Vagina (tissue), 2 donors: ENCODE measurements around the gene BAIAP2L1.

Experiments
- CTCF ChIP-seq, 3 experiments: fragments of 450-650 bp in 2 of 3; fragments of 200-600 bp in 1 of 3; sonication (generic) in 1 of 3; IDR thresholded peaks; one replicate each; pipeline ENCODE4 v1.5.1; 2017 to 2019; ENCODE audit warnings: antibody characterized with exemption in 3 of 3, mild to moderate bottlenecking in 2 of 3, moderate library complexity in 2 of 3
- POLR2A ChIP-seq, 2 donors: fragments of 450-650 bp; IDR thresholded peaks; one replicate each; pipeline ENCODE4 v1.6.1; 2017; ENCODE audit warnings: antibody characterized with exemption in 2 of 2, mild to moderate bottlenecking in 2 of 2, moderate library complexity in 2 of 2
- POLR2AphosphoS5 ChIP-seq, 2 donors: sonication (generic); formaldehyde crosslinking; IDR thresholded peaks; one replicate each; pipeline ENCODE4 v1.9.0; 2017; ENCODE audit warnings: antibody characterized with exemption in 2 of 2, mild to moderate bottlenecking in 2 of 2, low read depth in 1 of 2; ENCODE audit not compliant: insufficient read depth in 1 of 2

DNA sequence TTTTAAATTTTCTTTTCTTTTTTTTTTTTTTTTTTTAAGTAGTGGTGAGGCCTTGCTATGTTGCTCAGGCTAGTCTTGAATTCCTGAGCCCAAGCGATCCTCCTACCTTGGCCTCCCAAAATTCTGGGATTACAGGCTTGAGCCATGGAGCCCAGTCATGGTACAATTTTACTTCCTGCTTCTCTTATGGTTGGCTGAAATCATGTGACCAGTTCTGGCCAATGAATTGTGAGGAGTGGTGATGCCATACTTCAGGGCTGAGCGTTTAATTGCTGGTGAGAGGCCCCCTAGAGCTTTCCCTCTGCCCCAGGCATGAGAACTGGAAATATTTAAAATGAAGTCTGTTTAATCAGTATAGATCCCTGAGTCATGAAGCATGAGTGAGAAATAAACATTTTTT lies 22.2 kb upstream of the BAIAP2L1 start:
- no peak for TF ChIP-seq CTCF (IDR thresholded peaks at IDR 0.05)
- TF ChIP-seq POLR2A (IDR thresholded peaks at IDR 0.05): no peak
- TF ChIP-seq POLR2AphosphoS5 (IDR thresholded peaks at IDR 0.05; ENCODE audit: insufficient read depth in 1 of 2, low read depth in 1 of 2): no peak
